Tibial nerve (tissue), 4 donors: ENCODE results near the gene NSD2.

ENCODE experiments used
- EP300 ChIP-seq, 2 donors: sonication (generic); formaldehyde crosslinking; IDR thresholded peaks; one replicate each; pipeline ENCODE4 v1.6.1; 2017; ENCODE audit warnings: antibody characterized with exemption in 2 of 2, mild to moderate bottlenecking in 1 of 2
- POLR2A ChIP-seq, 2 donors: fragments of 450-650 bp; IDR thresholded peaks; one replicate each; pipeline ENCODE4 v1.6.1; 2017; ENCODE audit warnings: antibody characterized with exemption in 2 of 2, mild to moderate bottlenecking in 2 of 2, moderate library complexity in 2 of 2
- TF ChIP-seq, protein P1 (sequence below), 5 experiments: fragments of 200-600 bp in 3 of 5; fragments of 450-650 bp in 2 of 5; sonication (generic) in 3 of 5; IDR thresholded peaks; one replicate each; pipeline ENCODE4 v1.5.1; 2016 to 2019; ENCODE audit warnings: antibody characterized with exemption in 5 of 5, mild to moderate bottlenecking in 3 of 5, moderate library complexity in 2 of 5

DNA sequence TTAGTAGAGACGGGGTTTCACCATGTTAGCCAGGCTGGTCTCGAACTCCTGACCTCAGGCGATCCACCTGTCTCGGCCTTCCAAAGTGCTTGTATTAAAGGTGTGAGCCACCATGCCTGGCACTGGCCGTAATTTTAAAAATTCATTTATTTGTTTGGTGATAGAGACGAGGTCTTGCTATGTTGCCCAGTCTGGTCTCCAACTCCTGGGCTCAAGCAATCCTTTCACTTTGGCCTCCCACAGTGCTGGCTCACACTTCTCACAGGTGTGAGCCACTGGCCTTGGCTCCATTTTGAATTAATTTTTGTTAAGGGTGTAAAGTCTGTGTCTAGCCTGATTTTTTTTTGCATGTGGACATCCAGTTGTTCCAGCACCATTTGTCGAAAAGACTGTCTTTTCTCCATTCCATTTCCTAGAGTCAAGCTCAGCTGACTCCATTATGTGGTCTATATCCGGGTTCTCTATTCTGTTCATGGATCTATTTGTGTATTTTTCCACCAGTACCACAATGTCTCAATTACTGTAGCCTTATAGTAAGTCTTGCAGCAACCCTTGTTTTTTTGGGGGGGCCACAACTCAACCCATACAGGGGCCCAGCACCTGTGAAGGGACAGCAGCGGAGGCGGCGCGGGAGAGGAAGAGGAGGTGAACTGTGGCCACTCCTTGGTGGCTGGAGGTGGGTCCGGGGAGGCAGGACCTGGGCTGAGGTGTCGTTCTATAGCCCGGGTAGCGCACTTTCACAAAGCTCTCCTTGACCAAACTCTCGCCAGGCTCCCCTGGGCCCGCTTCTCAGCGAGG lies 1.5 kb upstream of the NSD2 start:
- TF ChIP-seq, protein P1, sequence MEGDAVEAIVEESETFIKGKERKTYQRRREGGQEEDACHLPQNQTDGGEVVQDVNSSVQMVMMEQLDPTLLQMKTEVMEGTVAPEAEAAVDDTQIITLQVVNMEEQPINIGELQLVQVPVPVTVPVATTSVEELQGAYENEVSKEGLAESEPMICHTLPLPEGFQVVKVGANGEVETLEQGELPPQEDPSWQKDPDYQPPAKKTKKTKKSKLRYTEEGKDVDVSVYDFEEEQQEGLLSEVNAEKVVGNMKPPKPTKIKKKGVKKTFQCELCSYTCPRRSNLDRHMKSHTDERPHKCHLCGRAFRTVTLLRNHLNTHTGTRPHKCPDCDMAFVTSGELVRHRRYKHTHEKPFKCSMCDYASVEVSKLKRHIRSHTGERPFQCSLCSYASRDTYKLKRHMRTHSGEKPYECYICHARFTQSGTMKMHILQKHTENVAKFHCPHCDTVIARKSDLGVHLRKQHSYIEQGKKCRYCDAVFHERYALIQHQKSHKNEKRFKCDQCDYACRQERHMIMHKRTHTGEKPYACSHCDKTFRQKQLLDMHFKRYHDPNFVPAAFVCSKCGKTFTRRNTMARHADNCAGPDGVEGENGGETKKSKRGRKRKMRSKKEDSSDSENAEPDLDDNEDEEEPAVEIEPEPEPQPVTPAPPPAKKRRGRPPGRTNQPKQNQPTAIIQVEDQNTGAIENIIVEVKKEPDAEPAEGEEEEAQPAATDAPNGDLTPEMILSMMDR (IDR thresholded peaks at IDR 0.05), result no peak
- TF ChIP-seq EP300 (IDR thresholded peaks at IDR 0.05) (no peak), POLR2A (IDR thresholded peaks at IDR 0.05) (no peak)
